Liver (tissue), 9 donors: ENCODE results near the gene GPC2. TPM values are rescaled to one million over a fixed set of nuclear protein-coding genes. Genes with fewer than 3 reads are reported as not detected.

Experiments
- DNase-seq: peaks from one replicate; pipeline ENCODE4 v3.0.0-alpha.2; 2017; ENCODE audit warnings: low spot score
- H3K27ac ChIP-seq, 2 donors: one replicate each; pipeline ENCODE4 v1.7.0; 2013; ENCODE audit warnings: inconsistent platforms in 2 of 2, low read length in 2 of 2, control low read depth in 1 of 2, low read depth in 1 of 2, mild to moderate bottlenecking in 1 of 2
- H3K27me3 ChIP-seq, 4 donors: one replicate each; pipeline versions ENCODE4 v1.6.1 to v1.7.0; 2013; ENCODE audit warnings: low read length in 3 of 4, inconsistent platforms in 1 of 4, mild to moderate bottlenecking in 1 of 4, moderate library complexity in 1 of 4; ENCODE audit not compliant: control insufficient read depth in 4 of 4, insufficient read depth in 4 of 4
- H3K36me3 ChIP-seq, 4 donors: one replicate each; pipeline versions ENCODE4 v1.6.1 to v1.7.0; 2013; ENCODE audit warnings: low read length in 3 of 4, mild to moderate bottlenecking in 3 of 4, low read depth in 1 of 4, moderate library complexity in 1 of 4; ENCODE audit not compliant: control insufficient read depth in 4 of 4, insufficient read depth in 3 of 4
- H3K4me1 ChIP-seq, 4 donors: one replicate each; pipeline versions ENCODE4 v1.6.1 to v1.7.0; 2013; ENCODE audit warnings: low read length in 3 of 4, mild to moderate bottlenecking in 3 of 4, moderate library complexity in 1 of 4; ENCODE audit not compliant: control insufficient read depth in 4 of 4, insufficient read depth in 4 of 4
- H3K4me3 ChIP-seq, 3 donors: one replicate each; pipeline versions ENCODE4 v1.6.1 to v1.7.0; 2013; ENCODE audit warnings: low read length in 3 of 3, control low read depth in 1 of 3, low read depth in 1 of 3, mild to moderate bottlenecking in 1 of 3
- H3K9ac ChIP-seq, 2 donors: one replicate each; pipeline ENCODE4 v1.7.0; 2013; ENCODE audit warnings: low read length in 2 of 2, mild to moderate bottlenecking in 2 of 2, moderate library complexity in 2 of 2, control low read depth in 1 of 2, low read depth in 1 of 2
- H3K9me3 ChIP-seq, 4 donors: one replicate each; pipeline versions ENCODE4 v1.6.1 to v1.7.0; 2013; ENCODE audit warnings: low read length in 3 of 4; ENCODE audit not compliant: control insufficient read depth in 4 of 4
- EGR1 ChIP-seq, 2 donors: IDR thresholded peaks; 2 replicates each; pipeline ENCODE4 v1.6.1; 2016 to 2018; ENCODE audit warnings: antibody characterized with exemption in 2 of 2, low read depth in 2 of 2
- FOXA1 ChIP-seq: IDR thresholded peaks from 2 replicates; pipeline ENCODE4 v1.6.1; 2016; ENCODE audit warnings: antibody characterized with exemption
- GABPA ChIP-seq, 2 donors: IDR thresholded peaks in 1 of 2; conservative IDR thresholded peaks in 1 of 2; 2 replicates each; pipeline ENCODE4 v1.6.1; 2016; ENCODE audit warnings: antibody characterized with exemption in 2 of 2, mild to moderate bottlenecking in 1 of 2, moderate library complexity in 1 of 2
- HNF4A ChIP-seq, 2 donors: conservative IDR thresholded peaks; 2 replicates each; pipeline ENCODE4 v1.6.1; 2016; ENCODE audit warnings: antibody characterized with exemption in 2 of 2, mild to moderate bottlenecking in 2 of 2
- HNF4G ChIP-seq: IDR thresholded peaks from 2 replicates; pipeline ENCODE4 v1.6.1; 2016; ENCODE audit warnings: antibody characterized with exemption
- JUND ChIP-seq, 2 donors: IDR thresholded peaks; 2 replicates each; pipeline ENCODE4 v1.6.1; 2016; ENCODE audit warnings: antibody characterized with exemption in 2 of 2
- RAD21 ChIP-seq, 2 donors: IDR thresholded peaks; 2 replicates each; pipeline ENCODE4 v1.6.1; 2016; ENCODE audit warnings: antibody characterized with exemption in 2 of 2, mild to moderate bottlenecking in 2 of 2
- SP1 ChIP-seq: IDR thresholded peaks from 2 replicates; pipeline ENCODE4 v1.6.1; 2018; ENCODE audit warnings: antibody characterized with exemption, mild to moderate bottlenecking
- TAF1 ChIP-seq: conservative IDR thresholded peaks from 2 replicates; pipeline ENCODE4 v1.6.1; 2016; ENCODE audit warnings: antibody characterized with exemption, mild to moderate bottlenecking
- YY1 ChIP-seq: IDR thresholded peaks from 2 replicates; pipeline ENCODE4 v1.6.1; 2016; ENCODE audit warnings: antibody characterized with exemption, mild to moderate bottlenecking
- WGBS: extraction: QIAGEN DNeasy Blood & Tissue Kit; methylation state at CpG from one replicate; pipeline ENCODE4 v1.1.7; 2013; 5-methylcytosine and 5-hydroxymethylcytosine counted together
- polyA plus RNA-seq, 2 donors: library from polyadenylated mRNA; stranded (reverse) in 1 of 2; unstranded in 1 of 2; fragments of 200-250 nt in 1 of 2; fragments of >200 nt in 1 of 2; fragmentation: Nextera tagmentation in 1 of 2; extraction: Ambion mirVana in 1 of 2; gene quantifications; one replicate each; pipeline versions ENCODE4 v1.2.1 to v1.2.3, GENCODE V29; 2013 to 2015
- total RNA-seq, 2 donors: library from RNA; depleted of rRNA; stranded (reverse); fragments of >200 nt; gene quantifications; one replicate each; pipeline ENCODE4 v1.2.3, GENCODE V29; 2014
- TF ChIP-seq, protein P1 (sequence below): IDR thresholded peaks from 2 replicates; pipeline ENCODE4 v1.6.1; 2016; ENCODE audit warnings: antibody characterized with exemption
- TF ChIP-seq, protein P2 (sequence below): fragments of 150-350 bp; IDR thresholded peaks from 2 replicates; pipeline ENCODE4 v1.5.1; 2017; ENCODE audit warnings: improper control_type of control experiment, low read depth, low read length; ENCODE audit not compliant: missing input control
- TF ChIP-seq, protein P3 (sequence below): IDR thresholded peaks from 2 replicates; pipeline ENCODE4 v1.6.1; 2016; ENCODE audit warnings: antibody characterized with exemption, mild to moderate bottlenecking
- TF ChIP-seq, protein P4 (sequence below): IDR thresholded peaks from 2 replicates; pipeline ENCODE4 v1.6.1; 2016; ENCODE audit warnings: antibody characterized with exemption
- TF ChIP-seq, protein P5 (sequence below): IDR thresholded peaks from 2 replicates; pipeline ENCODE4 v1.6.1; 2016; ENCODE audit warnings: antibody characterized with exemption
- donor health status: healthy.
- donor health status: healthy.
- donor health status: healthy.
- donor health status: healthy.
- donor health status: healthy.

The GPC2 gene
- total and polyA plus RNA-seq, 4 donors = 0.14 to 0.79 (median 0.33) TPM; not detected in 1

DNA sequence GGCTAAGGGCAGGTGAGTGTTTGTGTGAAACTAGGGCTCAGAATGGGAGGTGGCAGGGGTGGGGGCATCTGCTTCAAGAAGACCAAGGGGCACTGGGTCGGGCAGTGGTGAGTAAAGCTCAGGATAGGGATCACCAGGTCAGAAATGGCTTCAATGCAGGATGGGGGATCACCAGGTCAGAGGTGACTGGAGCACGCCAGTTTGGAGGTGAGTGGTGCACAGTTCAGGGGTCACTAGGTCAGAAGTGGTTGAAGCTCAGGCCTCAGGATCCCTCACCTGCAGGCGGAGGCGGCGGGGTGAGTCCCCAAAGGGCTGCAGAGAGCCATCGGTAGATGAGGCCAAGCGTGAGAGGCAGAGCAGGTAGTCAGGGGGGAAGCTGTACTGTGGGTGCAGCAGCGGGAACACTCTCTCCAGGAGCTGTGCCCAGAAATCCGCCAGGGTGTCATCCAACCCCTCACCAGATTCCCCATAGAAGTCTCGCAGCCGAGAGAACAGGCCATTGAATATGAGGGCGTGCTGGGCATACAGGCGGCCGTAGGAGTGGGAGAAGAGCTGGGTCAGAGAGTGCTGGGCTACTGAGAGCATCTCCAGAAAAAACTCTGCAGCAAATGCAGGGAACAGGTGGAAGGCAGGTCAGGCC, 1.8 kb downstream of the GPC2 start:
- peaks cover 0 to 12% (median 7%) of the 10 kb centered on the region in 4 donors for H3K4me1 ChIP-seq
- H3K27me3 ChIP-seq = peaks cover 0 to 3% (median 1%) of the 10 kb centered on the region in 4 donors
- H3K9me3 ChIP-seq = no peaks in the 10 kb centered on the region
- H3K27ac ChIP-seq = no peak overlapping the region
- no peak overlapping the region for H3K9ac ChIP-seq
- DNase-seq = no peak
- H3K36me3 ChIP-seq = no peaks in the 10 kb centered on the region
- 97% methylated on average over 14 of the region's 14 CpGs for WGBS
- H3K4me3 ChIP-seq = no peak overlapping the region
- TF ChIP-seq, protein P1, sequence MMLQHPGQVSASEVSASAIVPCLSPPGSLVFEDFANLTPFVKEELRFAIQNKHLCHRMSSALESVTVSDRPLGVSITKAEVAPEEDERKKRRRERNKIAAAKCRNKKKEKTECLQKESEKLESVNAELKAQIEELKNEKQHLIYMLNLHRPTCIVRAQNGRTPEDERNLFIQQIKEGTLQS = no peak
- TF ChIP-seq HNF4G (no peak), YY1 (no peak), HNF4A (conservative IDR thresholded peaks at IDR 0.05) (no peak)

DNA sequence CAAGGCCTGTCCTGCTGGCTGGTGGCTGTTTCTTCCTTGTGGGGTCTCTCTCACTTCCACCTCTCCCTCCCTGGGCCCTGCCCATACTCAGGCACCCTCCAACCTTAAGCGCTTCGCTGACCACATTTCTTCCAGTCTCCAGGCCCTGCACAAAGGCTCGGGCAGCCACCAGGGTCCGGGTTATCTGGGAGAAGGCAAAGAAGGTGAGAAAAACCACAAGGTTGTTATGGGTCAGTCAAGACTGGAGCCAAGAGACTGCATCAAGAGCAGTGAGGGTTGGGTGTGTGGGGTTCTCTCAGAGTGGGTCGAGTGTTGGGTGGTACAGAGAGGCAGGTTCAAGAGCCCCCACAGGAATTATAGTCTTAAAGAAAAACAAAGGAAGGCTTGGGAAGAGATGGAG, 2.6 kb downstream of the GPC2 start:
- no peak for DNase-seq
- H3K9ac ChIP-seq = no peak overlapping the region
- WGBS = 93% methylated on average over 5 of the region's 5 CpGs
- H3K9me3 ChIP-seq = no peaks in the 10 kb centered on the region
- H3K27ac ChIP-seq = no peak overlapping the region
- H3K4me1 ChIP-seq = peaks cover 0 to 12% (median 7%) of the 10 kb centered on the region in 4 donors
- H3K36me3 ChIP-seq = no peaks in the 10 kb centered on the region
- peaks cover 0 to 3% (median 2%) of the 10 kb centered on the region in 4 donors for H3K27me3 ChIP-seq
- TF ChIP-seq HNF4A (conservative IDR thresholded peaks at IDR 0.05) (no peak), SP1 (no peak), YY1 (no peak), GABPA (IDR thresholded peaks at IDR 0.05 in 1 of 2, conservative IDR thresholded peaks at IDR 0.05 in 1 of 2) (no peak), EGR1 (IDR thresholded peaks at IDR 0.05; ENCODE audit: low read depth in 2 of 2) (no peak), FOXA1 (no peak), TAF1 (no peak), RAD21 (IDR thresholded peaks at IDR 0.05) (no peak), HNF4G (no peak), JUND (IDR thresholded peaks at IDR 0.05) (no peak)
- TF ChIP-seq, protein P2, sequence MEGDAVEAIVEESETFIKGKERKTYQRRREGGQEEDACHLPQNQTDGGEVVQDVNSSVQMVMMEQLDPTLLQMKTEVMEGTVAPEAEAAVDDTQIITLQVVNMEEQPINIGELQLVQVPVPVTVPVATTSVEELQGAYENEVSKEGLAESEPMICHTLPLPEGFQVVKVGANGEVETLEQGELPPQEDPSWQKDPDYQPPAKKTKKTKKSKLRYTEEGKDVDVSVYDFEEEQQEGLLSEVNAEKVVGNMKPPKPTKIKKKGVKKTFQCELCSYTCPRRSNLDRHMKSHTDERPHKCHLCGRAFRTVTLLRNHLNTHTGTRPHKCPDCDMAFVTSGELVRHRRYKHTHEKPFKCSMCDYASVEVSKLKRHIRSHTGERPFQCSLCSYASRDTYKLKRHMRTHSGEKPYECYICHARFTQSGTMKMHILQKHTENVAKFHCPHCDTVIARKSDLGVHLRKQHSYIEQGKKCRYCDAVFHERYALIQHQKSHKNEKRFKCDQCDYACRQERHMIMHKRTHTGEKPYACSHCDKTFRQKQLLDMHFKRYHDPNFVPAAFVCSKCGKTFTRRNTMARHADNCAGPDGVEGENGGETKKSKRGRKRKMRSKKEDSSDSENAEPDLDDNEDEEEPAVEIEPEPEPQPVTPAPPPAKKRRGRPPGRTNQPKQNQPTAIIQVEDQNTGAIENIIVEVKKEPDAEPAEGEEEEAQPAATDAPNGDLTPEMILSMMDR = no peak
- TF ChIP-seq, protein P3, sequence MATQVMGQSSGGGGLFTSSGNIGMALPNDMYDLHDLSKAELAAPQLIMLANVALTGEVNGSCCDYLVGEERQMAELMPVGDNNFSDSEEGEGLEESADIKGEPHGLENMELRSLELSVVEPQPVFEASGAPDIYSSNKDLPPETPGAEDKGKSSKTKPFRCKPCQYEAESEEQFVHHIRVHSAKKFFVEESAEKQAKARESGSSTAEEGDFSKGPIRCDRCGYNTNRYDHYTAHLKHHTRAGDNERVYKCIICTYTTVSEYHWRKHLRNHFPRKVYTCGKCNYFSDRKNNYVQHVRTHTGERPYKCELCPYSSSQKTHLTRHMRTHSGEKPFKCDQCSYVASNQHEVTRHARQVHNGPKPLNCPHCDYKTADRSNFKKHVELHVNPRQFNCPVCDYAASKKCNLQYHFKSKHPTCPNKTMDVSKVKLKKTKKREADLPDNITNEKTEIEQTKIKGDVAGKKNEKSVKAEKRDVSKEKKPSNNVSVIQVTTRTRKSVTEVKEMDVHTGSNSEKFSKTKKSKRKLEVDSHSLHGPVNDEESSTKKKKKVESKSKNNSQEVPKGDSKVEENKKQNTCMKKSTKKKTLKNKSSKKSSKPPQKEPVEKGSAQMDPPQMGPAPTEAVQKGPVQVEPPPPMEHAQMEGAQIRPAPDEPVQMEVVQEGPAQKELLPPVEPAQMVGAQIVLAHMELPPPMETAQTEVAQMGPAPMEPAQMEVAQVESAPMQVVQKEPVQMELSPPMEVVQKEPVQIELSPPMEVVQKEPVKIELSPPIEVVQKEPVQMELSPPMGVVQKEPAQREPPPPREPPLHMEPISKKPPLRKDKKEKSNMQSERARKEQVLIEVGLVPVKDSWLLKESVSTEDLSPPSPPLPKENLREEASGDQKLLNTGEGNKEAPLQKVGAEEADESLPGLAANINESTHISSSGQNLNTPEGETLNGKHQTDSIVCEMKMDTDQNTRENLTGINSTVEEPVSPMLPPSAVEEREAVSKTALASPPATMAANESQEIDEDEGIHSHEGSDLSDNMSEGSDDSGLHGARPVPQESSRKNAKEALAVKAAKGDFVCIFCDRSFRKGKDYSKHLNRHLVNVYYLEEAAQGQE = no peak
- TF ChIP-seq, protein P4, sequence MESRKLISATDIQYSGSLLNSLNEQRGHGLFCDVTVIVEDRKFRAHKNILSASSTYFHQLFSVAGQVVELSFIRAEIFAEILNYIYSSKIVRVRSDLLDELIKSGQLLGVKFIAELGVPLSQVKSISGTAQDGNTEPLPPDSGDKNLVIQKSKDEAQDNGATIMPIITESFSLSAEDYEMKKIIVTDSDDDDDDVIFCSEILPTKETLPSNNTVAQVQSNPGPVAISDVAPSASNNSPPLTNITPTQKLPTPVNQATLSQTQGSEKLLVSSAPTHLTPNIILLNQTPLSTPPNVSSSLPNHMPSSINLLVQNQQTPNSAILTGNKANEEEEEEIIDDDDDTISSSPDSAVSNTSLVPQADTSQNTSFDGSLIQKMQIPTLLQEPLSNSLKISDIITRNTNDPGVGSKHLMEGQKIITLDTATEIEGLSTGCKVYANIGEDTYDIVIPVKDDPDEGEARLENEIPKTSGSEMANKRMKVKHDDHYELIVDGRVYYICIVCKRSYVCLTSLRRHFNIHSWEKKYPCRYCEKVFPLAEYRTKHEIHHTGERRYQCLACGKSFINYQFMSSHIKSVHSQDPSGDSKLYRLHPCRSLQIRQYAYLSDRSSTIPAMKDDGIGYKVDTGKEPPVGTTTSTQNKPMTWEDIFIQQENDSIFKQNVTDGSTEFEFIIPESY = no peak
- TF ChIP-seq, protein P5, sequence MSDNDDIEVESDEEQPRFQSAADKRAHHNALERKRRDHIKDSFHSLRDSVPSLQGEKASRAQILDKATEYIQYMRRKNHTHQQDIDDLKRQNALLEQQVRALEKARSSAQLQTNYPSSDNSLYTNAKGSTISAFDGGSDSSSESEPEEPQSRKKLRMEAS = no peak
- no peak overlapping the region for H3K4me3 ChIP-seq
